ENCODE results near the gene TDRD9. TPM values are rescaled to one million over a fixed set of nuclear protein-coding genes. Genes with fewer than 3 reads are reported as not detected.

TDRD9 gene
- total and polyA plus RNA-seq, 8 donors: 0.85 to 8.8 (median 2.4) TPM; not detected in 2

- Histone ChIP-seq H3K9me3 (peaks cover 0 to 6% (median 0%) of the 10 kb centered on the region in 4 donors), H3K4me1 (no peaks in the 10 kb centered on the region), H3K27me3 (peaks cover 0 to 18% (median 0%) of the 10 kb centered on the region in 3 donors), H3K36me3 (no peaks in the 10 kb centered on the region), H3K4me3 (no peak overlapping the region), H3K27ac (peak overlapping the region in 1 of 5 donors; percentile 10)
- intact Hi-C loops (cut with DNase I; ENCODE audit: low total_unique reads): no loop called here
- DNase-seq: peak in 1 of 2 donors; percentile 9
- no peak for TF ChIP-seq POLR2AphosphoS5 (IDR thresholded peaks at IDR 0.05)
- no peak for TF ChIP-seq POLR2A (IDR thresholded peaks at IDR 0.05)
- TF ChIP-seq CTCF (IDR thresholded peaks at IDR 0.05): no peak
- TF ChIP-seq EP300 (IDR thresholded peaks at IDR 0.05): no peak
- 75 to 81% (median 78%) methylated on average over 6 to 9 of the region's 9 CpGs for WGBS, 5 donors
Observed at GRCh38 chr14:104049576-104050240, 121.5 kb downstream of the TDRD9 start.

GRCh38 chr14:104051092-104051813 lies 123.0 kb downstream of the TDRD9 start:
- Histone ChIP-seq H3K9me3 (peaks cover 0 to 6% (median 0%) of the 10 kb centered on the region in 4 donors), H3K36me3 (no peaks in the 10 kb centered on the region), H3K4me3 (no peak overlapping the region), H3K27ac (no peak overlapping the region), H3K4me1 (no peaks in the 10 kb centered on the region), H3K27me3 (peaks cover 0 to 23% (median 0%) of the 10 kb centered on the region in 3 donors)
- DNase-seq: no peak
- TF ChIP-seq CTCF (IDR thresholded peaks at IDR 0.05): no peak
- TF ChIP-seq POLR2A (IDR thresholded peaks at IDR 0.05): no peak
- no peak for TF ChIP-seq POLR2AphosphoS5 (IDR thresholded peaks at IDR 0.05)
- TF ChIP-seq EP300 (IDR thresholded peaks at IDR 0.05): no peak
- WGBS, 5 donors: 87 to 95% (median 92%) methylated on average over 5 of the region's 5 CpGs
- intact Hi-C loops (cut with DNase I; ENCODE audit: low total_unique reads): no loop called here

GRCh38 chr14:104054222-104054905 lies 126.1 kb downstream of the TDRD9 start:
- intact Hi-C loops (cut with DNase I; ENCODE audit: low total_unique reads): no loop called here
- no peak overlapping the region for H3K27ac ChIP-seq
- no peaks in the 10 kb centered on the region for H3K4me1 ChIP-seq
- no peak overlapping the region for H3K4me3 ChIP-seq
- 69 to 85% (median 79%) methylated on average over 16 of the region's 16 CpGs for WGBS, 5 donors
- no peaks in the 10 kb centered on the region for H3K9me3 ChIP-seq
- peaks cover 0 to 23% (median 0%) of the 10 kb centered on the region in 3 donors for H3K27me3 ChIP-seq
- no peak for DNase-seq
- no peak for TF ChIP-seq CTCF (IDR thresholded peaks at IDR 0.05)
- no peak for TF ChIP-seq POLR2A (IDR thresholded peaks at IDR 0.05)
- TF ChIP-seq POLR2AphosphoS5 (IDR thresholded peaks at IDR 0.05): no peak
- no peaks in the 10 kb centered on the region for H3K36me3 ChIP-seq

- TF ChIP-seq EP300 (IDR thresholded peaks at IDR 0.05) (no peak), POLR2A (IDR thresholded peaks at IDR 0.05) (no peak), POLR2AphosphoS5 (IDR thresholded peaks at IDR 0.05) (no peak), CTCF (IDR thresholded peaks at IDR 0.05) (no peak)
- no peak for DNase-seq
- intact Hi-C loops (cut with DNase I; ENCODE audit: low total_unique reads): no loop called here
- H3K4me1 ChIP-seq: no peaks in the 10 kb centered on the region
- H3K36me3 ChIP-seq: no peaks in the 10 kb centered on the region
- WGBS, 5 donors: 86 to 96% (median 90%) methylated on average over 1 of the region's 1 CpG
- no peak overlapping the region for H3K4me3 ChIP-seq
- no peak overlapping the region for H3K27ac ChIP-seq
- H3K9me3 ChIP-seq: peaks cover 0 to 14% (median 14%) of the 10 kb centered on the region in 4 donors
- peaks cover 0 to 18% (median 10%) of the 10 kb centered on the region in 3 donors for H3K27me3 ChIP-seq
Observed at GRCh38 chr14:104062281-104062680, 134.0 kb downstream of the TDRD9 start.

Measured in stomach (tissue), 9 donors.